BLaER1 treated with 17β-estradiol and CSF1 and Interleukin-3, amounts not matched to agents 10 nM and 100 nM (cell line): ENCODE data around the gene TCAF1.
"Not testable (repeated sequence)": the region's sequence is repeated elsewhere in the genome, so short reads cannot be mapped to it uniquely, and the experiment has no call there.

Experiments
- H3K27ac ChIP-seq, 11 experiments: shearing (Covaris generic); formaldehyde crosslinking; 2 replicates each; pipeline ENCODE4 v1.8.1; 2022
- H3K27me3 ChIP-seq, 11 experiments: shearing (Covaris generic); formaldehyde crosslinking; 2 replicates each; pipeline ENCODE4 v1.8.1; 2022
- H3K36me3 ChIP-seq, 11 experiments: shearing (Covaris generic); formaldehyde crosslinking; 2 replicates each; pipeline ENCODE4 v1.8.1; 2022
- H3K4me1 ChIP-seq, 10 experiments: shearing (Covaris generic); formaldehyde crosslinking; 2 replicates each; pipeline ENCODE4 v1.8.1; 2022
- H3K4me2 ChIP-seq, 11 experiments: shearing (Covaris generic); formaldehyde crosslinking; 2 replicates each; pipeline ENCODE4 v1.8.1; 2022
- H3K4me3 ChIP-seq, 10 experiments: shearing (Covaris generic); formaldehyde crosslinking; 2 replicates each; pipeline ENCODE4 v1.8.1; 2022
- H3K9ac ChIP-seq, 11 experiments: shearing (Covaris generic); formaldehyde crosslinking; 2 replicates each; pipeline ENCODE4 v1.8.1; 2022
- H3K9me3 ChIP-seq, 11 experiments: shearing (Covaris generic); formaldehyde crosslinking; replicated peaks in 1 of 11; 2 replicates each; pipeline ENCODE4 v1.8.1; 2022
- H4K20me1 ChIP-seq, 11 experiments: shearing (Covaris generic); formaldehyde crosslinking; 2 replicates each; pipeline ENCODE4 v1.8.1; 2022

Gene TCAF1

GRCh38 chr7:143810639-143811038 lies 91.3 kb downstream of the TCAF1 start:
- not testable (repeated sequence) for H3K4me1 ChIP-seq, H3K9me3 ChIP-seq, H3K4me2 ChIP-seq, H4K20me1 ChIP-seq, H3K36me3 ChIP-seq, H3K27ac ChIP-seq, H3K9ac ChIP-seq, H3K4me3 ChIP-seq, H3K27me3 ChIP-seq

- not testable (repeated sequence) for H3K36me3 ChIP-seq, H3K9me3 ChIP-seq, H3K27me3 ChIP-seq, H3K4me3 ChIP-seq, H3K4me2 ChIP-seq, H3K4me1 ChIP-seq, H3K27ac ChIP-seq, H3K9ac ChIP-seq, H4K20me1 ChIP-seq
Observed at GRCh38 chr7:143806664-143807071, 95.3 kb downstream of the TCAF1 start.
